GM21619 (cell line): ENCODE measurements around the gene ZSCAN26.
"Not testable (repeated sequence)": the region's sequence is repeated elsewhere in the genome, so short reads cannot be mapped to it uniquely, and the experiment has no call there.

Experiments
- ATAC-seq: cut with Tn5 transposase; IDR thresholded peaks from one replicate; pipeline ENCODE4 v1.9.1; 2021; ENCODE audit not compliant: unreplicated experiment

ZSCAN26 gene

DNA sequence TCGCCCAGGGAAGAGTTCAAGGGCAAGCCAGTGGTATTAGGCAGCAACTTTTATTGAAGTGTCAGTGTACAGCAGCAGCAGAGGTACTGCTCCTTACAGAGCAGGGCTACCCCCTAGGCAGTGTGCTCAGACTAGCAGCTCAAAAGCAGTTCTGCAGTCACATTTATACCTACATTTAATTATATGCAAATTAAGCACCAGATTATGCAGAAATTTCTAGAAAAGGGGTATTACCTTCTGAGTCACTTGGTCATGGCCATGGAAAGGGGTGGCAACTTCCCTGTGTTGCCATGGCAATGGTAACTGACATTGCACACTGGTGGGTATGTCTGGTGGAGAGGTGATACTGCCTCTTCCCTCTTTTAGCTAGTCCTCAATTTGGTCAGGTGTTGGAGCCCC, 12.8 kb upstream of the ZSCAN26 start:
- ATAC-seq: no peak

- no peak for ATAC-seq
Observed at GRCh38 chr6:28257042-28257441, 9.9 kb upstream of the ZSCAN26 start.

GRCh38 chr6:28258877-28259777, 7.8 kb upstream of the ZSCAN26 start, which contains the start of gene NKAPL:
TSS of gene NKAPL (plus strand) at chr6:28259297. CDS start at chr6:28259372, 75 bp downstream.
- no peak for ATAC-seq

GRCh38 chr6:28263922-28264321, 3.0 kb upstream of the ZSCAN26 start:
- ATAC-seq: no peak

DNA sequence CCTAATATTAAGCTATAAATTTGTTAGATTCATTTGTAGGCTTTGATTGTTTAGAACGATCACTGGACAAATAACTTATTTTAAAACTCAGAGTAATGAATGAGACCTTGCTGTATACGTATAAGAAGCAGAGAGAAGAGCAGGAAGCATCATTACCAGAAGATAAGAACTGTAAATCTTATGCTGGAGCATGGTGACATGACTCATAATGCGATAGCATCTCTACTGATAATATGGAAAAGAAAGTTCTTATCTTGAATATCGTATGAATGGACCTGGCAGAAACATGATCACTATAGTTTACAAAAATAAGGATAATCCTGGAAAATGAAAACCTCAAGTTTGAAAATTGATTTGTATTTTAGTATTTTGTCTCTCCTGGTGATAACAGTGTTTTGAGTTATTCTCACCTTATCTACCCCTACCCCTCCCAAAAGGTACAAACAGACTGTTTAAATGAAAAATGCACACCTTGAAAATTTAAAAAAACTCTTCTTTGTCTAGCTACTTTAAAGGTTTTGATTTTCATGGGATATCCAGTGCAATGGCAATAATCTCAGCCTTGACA, 2.0 kb upstream of the ZSCAN26 start:
- ATAC-seq: no peak

DNA sequence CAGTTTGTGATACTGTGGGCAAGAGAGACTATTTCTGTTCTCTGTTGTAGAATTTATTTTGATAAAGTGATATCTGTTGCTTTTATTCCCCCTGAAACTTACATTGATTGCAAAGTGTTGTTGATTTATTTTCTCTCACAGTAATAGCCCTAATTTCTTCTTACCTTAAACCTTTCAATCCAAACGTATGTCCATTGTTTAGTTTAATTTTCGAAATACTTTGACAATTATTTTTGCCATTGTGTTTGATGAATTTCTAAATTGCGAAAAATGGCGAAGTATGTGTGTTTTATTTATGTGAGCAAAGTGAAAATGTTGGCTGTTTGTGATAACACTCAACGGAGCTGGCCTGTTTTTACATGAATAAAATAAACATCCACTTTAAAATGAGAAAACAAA, 381 bp upstream of the ZSCAN26 start:
- no peak for ATAC-seq

DNA sequence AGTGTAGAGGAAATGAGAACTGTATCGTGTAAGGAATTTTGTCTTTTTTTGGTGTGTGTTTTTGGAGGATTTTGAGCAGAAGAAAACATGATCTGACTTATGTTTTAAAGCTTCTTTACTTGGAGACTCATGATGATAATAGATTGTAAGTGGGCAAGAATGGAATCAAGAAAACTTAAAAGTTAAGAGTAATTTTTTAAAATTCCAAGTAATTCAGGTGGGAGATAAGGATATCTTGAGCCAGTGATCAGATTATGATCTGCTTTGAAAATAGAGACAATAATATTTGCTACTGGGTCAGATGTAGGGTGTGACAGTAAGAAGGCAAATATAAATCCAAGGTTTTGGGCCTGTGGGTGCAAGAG, 734 bp downstream of the ZSCAN26 start:
- ATAC-seq: no peak

- ATAC-seq: no peak
Observed at GRCh38 chr6:28269492-28269891, 2.5 kb downstream of the ZSCAN26 start.

- ATAC-seq: no peak
Observed at GRCh38 chr6:28274888-28275287, 7.9 kb downstream of the ZSCAN26 start.

DNA sequence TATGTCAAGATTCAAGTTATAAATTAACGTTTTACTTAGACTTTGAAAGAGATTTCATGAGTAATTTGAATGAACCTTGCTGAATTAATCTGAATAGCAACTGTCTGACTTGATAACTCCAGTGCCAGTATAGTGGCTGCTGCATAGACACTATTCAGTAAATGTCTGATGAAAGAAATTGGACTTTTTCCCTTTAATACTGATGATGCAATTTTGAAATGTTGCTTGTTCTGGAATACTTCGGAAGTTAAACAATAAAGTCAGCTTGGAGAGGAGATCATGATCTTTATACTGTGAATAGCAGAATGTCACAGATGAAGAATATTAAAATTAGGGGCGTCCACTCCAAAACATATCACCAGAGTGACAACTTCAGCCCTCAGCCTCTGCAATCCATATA, 10.8 kb downstream of the ZSCAN26 start:
- ATAC-seq: no peak

GRCh38 chr6:28280595-28281287, 13.8 kb downstream of the ZSCAN26 start:
- ATAC-seq: no peak

DNA sequence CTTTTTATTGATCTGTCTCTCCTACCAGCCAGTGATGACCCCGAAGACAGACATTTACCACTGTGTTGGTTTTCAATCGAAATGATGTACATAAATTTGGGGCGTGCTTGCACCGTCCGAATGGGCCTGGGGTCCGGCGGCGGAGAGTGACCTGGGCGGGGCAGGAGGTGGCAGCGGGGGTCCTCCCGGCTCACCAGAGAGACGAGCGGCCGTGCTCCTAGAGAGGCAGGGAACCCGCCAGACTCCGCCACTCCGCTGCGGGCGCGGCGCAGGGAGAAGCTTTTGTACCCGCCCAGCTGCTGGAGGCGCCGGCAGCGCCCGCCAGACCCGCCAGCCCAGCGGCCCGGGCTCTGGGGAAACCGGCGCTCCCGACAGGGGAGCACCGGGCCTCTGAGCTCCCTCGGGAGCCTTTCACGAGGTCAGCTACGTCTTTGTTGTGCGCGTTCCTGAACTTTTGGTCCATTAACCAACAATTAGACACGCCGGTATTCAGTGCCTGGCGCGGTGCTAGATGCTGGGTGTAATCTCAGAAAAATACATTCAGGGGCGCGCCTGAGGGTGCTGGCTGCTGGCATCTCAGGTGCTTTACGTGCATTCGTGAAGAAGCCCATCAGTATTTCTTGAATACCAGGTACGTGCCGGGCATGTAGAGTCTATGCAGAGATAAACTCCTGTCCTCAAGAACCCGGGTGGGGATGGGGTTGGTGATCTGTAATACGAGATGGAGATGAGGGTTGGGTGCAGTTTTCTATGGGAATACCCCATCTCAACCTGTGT, 14.5 kb downstream of the ZSCAN26 start, which contains the start of gene PGBD1:
Gene PGBD1, plus strand, starts transcription at position 285 of the 777 bp plus-strand sequence. CDS start 2,242 bp downstream, outside the sequence.
- ATAC-seq: peak; percentile 71

DNA sequence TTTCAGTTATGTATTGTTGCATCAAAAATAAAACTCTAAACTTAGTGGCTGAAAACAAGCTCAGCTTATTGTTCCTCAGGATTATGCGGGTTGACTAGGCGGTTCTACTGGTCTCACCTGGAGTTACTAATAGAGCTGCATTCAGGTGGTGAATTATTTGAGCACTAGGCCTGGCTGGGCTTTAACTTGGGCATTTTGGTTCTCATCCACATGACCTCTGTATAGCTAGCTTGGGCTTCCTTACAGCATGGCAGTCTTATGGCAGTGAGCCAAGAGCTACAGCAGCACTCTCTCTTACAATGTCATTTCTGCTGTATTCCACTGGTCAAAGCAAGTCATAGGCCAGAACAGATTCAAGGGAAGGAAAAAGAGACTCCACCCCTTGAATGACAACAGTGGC, 16.0 kb downstream of the ZSCAN26 start:
- ATAC-seq: no peak

- no peak for ATAC-seq
Observed at GRCh38 chr6:28291573-28291972, 24.6 kb downstream of the ZSCAN26 start.

GRCh38 chr6:28295326-28295725, 28.4 kb downstream of the ZSCAN26 start:
- ATAC-seq: no peak

GRCh38 chr6:28296520-28297060, 29.6 kb downstream of the ZSCAN26 start:
- no peak for ATAC-seq

DNA sequence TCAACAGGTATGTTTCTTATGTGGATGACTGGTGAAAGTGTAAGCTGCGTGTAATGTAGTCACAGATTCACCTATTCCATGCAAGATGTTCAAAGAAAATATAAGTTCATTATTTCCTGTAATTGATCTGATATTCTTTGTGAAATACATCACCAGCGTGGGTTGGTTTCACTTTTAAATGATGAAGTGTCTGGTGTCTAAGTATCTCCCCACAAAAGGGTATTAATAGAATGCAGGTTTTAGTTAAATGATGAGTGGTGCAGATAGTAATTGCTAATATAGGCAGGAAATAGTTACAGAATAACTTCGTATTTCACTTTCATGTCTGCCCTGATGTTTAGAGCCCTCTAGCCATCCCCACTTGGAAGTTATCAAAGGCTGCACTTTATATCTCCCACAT, 36.6 kb downstream of the ZSCAN26 start:
- ATAC-seq: peak; percentile 93

DNA sequence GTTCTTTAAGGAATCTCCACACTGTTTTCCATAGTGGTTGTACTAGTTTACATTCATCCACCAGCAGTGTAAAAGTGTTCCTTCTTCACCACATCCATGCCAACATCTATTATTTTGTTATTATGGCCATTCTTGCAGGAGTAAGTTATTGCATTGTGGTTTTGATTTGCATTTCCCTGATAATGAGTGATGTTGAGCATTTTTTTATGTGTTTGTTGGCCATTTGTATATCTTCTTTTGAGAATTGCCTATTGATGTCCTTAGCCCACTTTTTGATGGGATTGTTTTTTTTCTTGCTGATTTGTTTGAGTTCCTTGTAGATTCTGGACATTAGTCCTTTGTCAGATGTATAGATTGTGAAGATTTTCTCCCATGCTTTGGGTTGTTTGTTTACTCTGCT, 39.4 kb downstream of the ZSCAN26 start:
- ATAC-seq: not testable (repeated sequence)

DNA sequence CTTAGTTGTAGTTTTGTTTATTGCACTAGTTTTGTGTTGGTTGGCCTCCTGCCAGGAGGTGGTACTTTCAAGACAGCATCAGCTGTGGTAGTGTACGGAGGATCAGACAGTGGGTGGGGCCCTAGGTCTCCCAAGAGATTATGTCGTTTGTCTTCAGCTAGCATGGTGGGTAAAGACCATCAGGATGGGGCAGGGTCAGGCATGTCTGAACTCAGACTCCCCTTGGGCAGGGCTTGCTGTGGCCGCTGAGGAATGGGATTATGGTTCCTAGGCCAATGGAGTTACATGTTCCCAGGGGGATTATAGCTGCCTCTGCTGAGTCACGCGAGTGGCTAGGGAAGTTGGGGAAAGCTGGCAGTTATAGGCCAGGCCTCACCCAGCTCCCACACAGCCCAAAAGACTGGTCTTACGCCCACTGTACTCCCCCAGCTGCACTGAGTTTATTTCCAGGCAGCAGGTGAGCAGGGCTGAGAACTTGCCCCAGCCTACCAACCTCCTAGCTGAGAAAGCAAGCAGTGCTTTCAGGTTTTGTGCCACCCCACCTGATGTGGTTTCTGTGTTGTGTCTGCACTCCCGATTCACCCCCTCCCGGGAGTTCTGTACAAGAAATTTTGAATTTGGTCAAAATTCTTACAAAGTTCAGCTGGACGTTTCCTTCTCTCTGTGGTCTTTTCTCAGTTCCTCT, 44.3 kb downstream of the ZSCAN26 start:
- no peak for ATAC-seq

- ATAC-seq: no peak
Observed at GRCh38 chr6:28312939-28313338, 46.0 kb downstream of the ZSCAN26 start.
